NCI-H2081 treated with DMSO at 0.1 percent for 48 hours (cell line): ENCODE results near the gene C10orf95.
"Not testable (repeated sequence)": the region's sequence is repeated elsewhere in the genome, so short reads cannot be mapped to it uniquely, and the experiment has no call there.

ENCODE experiments used
- DNase-seq: peaks from one replicate; lab custom pipeline; 2025; lab: John Stamatoyannopoulos, UW

C10orf95 gene

DNA sequence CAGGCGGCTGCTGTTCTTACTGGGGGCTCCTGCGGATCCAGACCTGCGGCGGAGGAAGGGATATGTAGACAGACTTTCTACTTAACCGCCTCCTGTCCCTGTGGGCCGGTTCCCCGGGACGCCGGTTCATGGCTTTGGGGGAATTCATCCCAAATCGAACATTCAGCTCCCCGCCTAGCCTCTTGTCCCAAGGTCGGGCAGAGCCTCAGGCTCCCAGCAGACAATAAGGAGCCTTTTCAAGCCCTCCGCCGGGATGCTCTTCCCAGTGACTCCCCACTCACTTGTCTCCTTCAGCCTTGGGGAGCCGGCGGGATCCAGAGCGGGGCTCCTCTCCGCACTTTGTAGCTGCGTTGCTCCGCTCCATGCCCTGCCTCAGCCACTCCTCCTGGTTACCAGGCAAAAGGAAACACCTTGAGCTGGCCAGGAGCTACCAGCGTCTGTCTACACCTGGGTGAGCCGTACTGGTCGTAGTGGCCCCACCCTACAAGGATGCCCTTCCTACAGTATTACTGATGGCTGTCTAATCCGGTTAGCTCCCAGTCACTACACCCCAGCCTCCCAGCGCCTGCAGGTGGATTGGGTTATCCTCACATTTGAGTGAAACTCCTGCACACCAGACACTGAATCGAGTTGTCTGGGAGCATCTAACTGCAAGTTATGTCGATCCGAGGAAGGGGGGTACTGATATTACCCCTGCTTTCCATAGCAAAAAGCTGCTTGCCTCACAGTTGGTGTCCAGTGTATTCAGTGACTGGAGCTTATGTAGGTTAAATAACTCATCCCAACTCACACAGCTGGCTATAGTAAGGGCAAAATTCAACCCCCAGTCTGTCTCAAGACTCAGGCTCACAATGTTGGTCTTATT is at the start of gene C10orf95:
Gene C10orf95, minus strand, starts transcription at position 439 of the 865 bp plus-strand sequence. CDS start 450 bp downstream, outside the sequence.
- DNase-seq = no peak

- not testable (repeated sequence) for DNase-seq
Observed at GRCh38 chr10:102500686-102501085, 49.3 kb upstream of the C10orf95 start.

- no peak for DNase-seq
Observed at GRCh38 chr10:102499356-102499755, 48.0 kb upstream of the C10orf95 start.

DNA sequence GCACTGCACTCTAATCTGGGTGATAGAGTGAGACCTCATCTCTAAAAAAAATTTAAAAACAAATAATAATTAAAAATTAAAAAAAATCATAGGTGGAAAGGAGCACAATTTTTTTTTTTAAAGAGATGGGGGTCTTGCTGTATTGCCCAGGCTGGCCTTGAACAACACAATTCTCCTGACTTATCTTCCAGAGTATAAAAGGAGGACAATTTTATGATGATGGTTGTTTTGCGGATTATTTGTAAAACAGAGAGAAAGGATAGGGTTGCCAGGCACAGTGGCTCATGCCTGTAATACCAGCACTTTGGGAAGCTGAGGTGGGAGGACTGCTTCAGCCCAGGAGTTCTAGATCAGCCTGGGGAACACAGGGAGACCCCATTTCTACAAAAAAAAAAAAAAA is 46.2 kb upstream of the C10orf95 start:
- DNase-seq = no peak

DNA sequence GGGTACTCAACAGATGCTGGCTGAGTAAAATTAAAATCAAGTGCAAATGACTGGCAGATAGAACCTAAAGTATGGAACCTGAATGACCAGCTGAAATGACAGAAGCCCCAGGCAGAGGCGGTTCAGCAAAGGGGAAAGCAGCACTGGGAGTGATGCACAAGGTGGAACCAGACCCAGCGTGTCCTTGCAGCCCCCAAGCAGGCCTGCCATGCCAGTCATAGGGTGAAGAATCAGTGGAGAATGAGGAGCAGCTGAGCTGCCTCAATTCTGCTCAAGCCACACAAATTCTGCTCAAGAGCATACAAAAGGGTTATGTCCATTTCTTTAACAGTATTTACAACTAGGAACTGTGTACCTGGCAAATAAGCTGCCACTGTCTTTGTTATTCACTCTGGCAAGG is 42.4 kb upstream of the C10orf95 start:
- DNase-seq = no peak

DNA sequence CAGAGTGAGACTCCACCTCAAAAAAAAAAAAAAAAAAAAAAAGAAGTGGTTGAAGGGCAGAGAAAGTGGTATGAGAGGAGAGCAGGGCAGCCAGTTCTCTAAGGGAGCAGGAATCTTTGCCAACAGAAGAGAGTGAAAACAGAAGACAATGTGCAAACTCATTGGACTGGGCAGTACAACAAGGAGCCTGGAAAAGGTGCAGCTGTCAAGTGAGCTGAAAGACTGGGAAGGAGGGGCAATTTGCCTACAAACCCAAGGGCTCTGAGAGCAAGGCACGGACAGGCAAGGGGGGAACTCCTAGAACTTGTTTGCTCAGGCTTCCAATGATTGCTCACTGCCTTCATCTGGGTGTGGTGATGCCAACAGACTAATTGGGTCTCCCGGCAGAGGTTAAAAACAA is 41.6 kb upstream of the C10orf95 start:
- no peak for DNase-seq

GRCh38 chr10:102492344-102492939 is 41.1 kb upstream of the C10orf95 start:
- DNase-seq = no peak

- DNase-seq = no peak
Observed at GRCh38 chr10:102491136-102491535, 39.8 kb upstream of the C10orf95 start.

DNA sequence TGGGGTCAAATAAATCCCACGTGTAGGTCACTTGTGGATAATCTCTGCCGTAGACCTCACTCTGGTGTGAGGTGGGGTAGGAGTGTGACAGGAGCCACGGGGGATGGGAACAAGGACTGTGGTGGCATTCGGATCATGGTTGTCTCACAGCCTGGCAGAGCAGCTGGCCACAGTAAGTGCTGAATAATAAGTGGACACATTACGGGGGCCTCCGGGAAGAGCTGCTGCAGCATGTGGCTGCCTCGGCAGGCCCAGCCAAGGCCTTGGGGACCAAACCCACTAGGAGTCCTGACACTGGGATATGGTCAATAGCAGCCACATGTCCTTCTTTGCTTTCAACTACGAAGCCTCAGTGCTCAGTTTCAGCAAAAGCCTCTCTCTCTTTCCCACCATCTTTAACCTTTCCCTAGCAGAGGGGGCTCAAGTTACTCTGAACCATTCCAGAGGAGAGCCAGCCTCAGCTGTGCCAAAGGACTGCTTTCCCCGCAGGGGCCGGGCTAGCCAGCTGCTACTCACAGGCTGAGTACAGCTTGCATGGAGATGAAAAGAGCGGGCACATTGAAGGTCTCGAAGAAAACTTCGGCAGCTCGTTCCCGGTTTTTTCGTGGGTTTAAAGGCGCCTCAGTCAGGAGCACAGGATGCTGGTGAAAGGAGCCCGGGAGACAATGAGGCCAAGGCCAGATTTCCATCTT is 33.9 kb upstream of the C10orf95 start:
- DNase-seq = no peak

- no peak for DNase-seq
Observed at GRCh38 chr10:102484021-102484420, 32.7 kb upstream of the C10orf95 start.

DNA sequence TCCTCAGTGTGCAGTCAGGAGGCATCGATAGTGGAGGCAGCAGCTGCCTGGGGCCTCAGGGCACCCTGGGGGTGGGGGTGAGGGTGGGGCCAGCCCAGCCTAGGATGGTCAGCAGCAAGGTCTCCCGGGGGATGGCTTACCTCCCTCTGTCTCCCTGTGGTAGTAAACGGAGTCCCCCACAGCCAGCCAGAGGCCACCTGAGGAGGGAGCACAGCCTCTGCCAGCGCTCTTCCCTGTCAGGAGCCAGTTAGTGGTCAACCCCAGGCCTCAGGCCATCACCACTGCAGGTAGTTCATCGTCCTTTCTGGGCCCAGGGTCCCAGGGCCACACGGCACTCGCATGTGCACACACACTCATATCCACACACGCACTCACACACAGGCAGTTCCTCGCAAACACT is 29.1 kb upstream of the C10orf95 start:
- DNase-seq = no peak

GRCh38 chr10:102479651-102480050 is 28.3 kb upstream of the C10orf95 start:
- DNase-seq = no peak

DNA sequence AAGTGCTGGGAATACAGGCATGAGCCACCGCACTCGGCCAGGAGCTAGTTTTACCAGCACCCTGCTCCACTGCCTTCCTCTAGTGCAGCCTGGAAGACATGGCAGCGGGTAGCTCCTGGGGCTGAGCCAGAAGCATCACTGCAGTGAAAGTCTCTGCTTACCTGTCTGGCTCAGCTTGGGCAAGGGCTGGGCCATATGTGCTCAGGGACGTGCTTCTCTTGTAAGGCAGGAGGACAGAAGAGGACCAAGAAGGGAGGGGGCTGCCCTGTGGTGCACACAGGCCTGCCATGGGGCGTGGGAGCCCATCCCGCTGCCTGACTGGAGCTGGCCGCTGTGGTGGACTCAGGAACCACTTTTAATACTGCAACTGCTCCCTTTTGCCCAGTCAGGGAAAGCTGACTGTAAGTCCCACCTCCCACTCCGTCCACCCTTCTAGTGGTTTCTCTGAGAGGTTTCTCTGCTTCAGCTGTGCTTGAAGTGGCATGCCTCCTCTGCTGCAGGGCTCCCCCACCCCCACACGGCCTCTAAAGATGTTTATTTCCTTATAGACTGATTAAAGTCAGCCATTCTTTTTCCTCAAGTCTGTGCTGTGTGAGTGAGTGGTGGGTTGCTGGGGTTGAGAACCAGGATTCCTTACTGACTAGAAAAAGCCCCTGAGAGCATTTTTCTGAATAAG is 25.3 kb upstream of the C10orf95 start:
- DNase-seq = no peak

- DNase-seq = no peak
Observed at GRCh38 chr10:102475451-102476040, 24.2 kb upstream of the C10orf95 start.

GRCh38 chr10:102473445-102474331 is 22.3 kb upstream of the C10orf95 start:
- no peak for DNase-seq

DNA sequence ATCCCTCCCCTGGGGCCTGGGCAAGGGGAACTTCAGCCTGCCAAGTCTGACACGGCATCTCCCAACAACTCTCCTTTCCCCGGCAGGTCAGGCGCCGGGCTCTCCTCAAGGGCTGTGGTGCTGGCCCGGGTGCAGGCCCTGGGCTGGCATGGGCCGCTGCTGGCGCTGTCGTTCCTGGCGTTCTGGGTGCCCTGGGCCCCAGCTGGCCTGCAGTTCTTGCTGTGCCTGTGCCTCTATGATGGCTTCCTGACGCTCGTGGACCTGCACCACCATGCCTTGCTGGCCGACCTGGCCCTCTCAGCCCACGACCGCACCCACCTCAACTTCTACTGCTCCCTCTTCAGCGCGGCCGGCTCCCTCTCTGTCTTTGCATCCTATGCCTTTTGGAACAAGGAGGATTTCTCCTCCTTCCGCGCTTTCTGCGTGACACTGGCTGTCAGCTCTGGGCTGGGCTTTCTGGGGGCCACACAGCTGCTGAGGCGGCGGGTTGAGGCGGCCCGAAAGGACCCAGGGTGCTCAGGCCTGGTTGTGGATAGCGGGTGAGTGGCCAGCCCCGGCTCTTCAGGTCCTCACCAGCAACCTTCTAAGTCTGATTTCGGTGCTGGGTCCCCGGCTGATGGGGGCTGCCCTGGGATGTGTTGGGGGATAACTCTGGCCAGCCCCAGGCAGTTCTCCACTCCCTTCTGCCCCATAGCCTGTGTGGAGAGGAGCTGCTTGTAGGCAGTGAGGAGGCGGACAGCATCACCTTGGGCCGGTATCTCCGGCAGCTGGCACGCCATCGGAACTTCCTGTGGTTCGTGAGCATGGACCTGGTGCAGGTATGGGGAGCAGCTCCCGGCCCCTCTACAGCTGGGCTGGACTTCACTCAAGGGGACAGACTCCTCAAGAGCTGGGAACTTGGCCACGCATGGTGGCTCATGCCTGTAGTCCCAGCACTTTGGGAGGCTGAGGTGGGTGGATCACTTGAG is 19.5 kb upstream of the C10orf95 start:
- DNase-seq = no peak

- DNase-seq = no peak
Observed at GRCh38 chr10:102468683-102469082, 17.3 kb upstream of the C10orf95 start.

GRCh38 chr10:102467971-102468438 is 16.7 kb upstream of the C10orf95 start:
- DNase-seq = no peak

GRCh38 chr10:102467318-102467717 is 16.0 kb upstream of the C10orf95 start:
- no peak for DNase-seq

- DNase-seq = no peak
Observed at GRCh38 chr10:102465466-102465865, 14.1 kb upstream of the C10orf95 start.
